Gastrocnemius medialis (tissue), 4 donors: ENCODE data around the gene ANKRD29.

Source experiments
- POLR2A ChIP-seq, 2 donors: fragments of 450-650 bp; IDR thresholded peaks; one replicate each; pipeline ENCODE4 v1.6.1; 2017; ENCODE audit warnings: antibody characterized with exemption in 2 of 2, mild to moderate bottlenecking in 2 of 2, moderate library complexity in 2 of 2
- TF ChIP-seq, protein P1 (sequence below), 5 experiments: fragments of 450-650 bp in 3 of 5; fragments of 200-600 bp in 2 of 5; sonication (generic) in 2 of 5; IDR thresholded peaks in 4 of 5; conservative IDR thresholded peaks in 1 of 5; 1 replicate in 4 of 5; 2 replicates in 1 of 5; pipeline ENCODE4 v1.5.1; 2016 to 2019; ENCODE audit warnings: antibody characterized with exemption in 5 of 5, mild to moderate bottlenecking in 3 of 5, moderate library complexity in 3 of 5

DNA sequence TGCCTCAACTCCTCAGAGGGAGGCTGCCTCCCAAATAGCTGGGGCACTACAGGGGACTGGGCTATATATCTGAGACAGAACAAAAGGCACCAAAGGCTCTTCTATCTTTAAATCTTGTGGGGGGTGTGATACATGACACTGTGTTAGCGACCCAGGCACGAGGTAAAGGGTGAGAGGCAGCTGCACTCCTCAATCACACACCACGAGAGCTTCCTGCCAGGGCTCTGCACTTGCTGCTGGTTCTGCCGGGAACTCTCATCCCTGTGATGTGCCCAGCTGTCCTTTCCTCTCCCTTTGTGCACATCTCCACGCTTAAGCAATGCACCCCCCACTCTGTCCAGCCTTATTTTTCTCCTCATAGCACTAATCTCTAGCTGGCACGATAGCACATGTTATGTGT lies 108.8 kb downstream of the ANKRD29 start:
- TF ChIP-seq, protein P1, sequence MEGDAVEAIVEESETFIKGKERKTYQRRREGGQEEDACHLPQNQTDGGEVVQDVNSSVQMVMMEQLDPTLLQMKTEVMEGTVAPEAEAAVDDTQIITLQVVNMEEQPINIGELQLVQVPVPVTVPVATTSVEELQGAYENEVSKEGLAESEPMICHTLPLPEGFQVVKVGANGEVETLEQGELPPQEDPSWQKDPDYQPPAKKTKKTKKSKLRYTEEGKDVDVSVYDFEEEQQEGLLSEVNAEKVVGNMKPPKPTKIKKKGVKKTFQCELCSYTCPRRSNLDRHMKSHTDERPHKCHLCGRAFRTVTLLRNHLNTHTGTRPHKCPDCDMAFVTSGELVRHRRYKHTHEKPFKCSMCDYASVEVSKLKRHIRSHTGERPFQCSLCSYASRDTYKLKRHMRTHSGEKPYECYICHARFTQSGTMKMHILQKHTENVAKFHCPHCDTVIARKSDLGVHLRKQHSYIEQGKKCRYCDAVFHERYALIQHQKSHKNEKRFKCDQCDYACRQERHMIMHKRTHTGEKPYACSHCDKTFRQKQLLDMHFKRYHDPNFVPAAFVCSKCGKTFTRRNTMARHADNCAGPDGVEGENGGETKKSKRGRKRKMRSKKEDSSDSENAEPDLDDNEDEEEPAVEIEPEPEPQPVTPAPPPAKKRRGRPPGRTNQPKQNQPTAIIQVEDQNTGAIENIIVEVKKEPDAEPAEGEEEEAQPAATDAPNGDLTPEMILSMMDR (IDR thresholded peaks at IDR 0.05 in 4 of 5, conservative IDR thresholded peaks at IDR 0.05 in 1 of 5): no peak
- no peak for TF ChIP-seq POLR2A (IDR thresholded peaks at IDR 0.05)
